Measurements from ENCODE around the gene TMEM150A. TPM values are rescaled to one million over a fixed set of nuclear protein-coding genes. Genes with fewer than 3 reads are reported as not detected.

Gene TMEM150A
- total and polyA plus RNA-seq, 2 of the 13 experiments (the other 11 are each of a cell fraction or from before 2014, with no cell fraction given): 30.1 to 70.4 TPM

DNA sequence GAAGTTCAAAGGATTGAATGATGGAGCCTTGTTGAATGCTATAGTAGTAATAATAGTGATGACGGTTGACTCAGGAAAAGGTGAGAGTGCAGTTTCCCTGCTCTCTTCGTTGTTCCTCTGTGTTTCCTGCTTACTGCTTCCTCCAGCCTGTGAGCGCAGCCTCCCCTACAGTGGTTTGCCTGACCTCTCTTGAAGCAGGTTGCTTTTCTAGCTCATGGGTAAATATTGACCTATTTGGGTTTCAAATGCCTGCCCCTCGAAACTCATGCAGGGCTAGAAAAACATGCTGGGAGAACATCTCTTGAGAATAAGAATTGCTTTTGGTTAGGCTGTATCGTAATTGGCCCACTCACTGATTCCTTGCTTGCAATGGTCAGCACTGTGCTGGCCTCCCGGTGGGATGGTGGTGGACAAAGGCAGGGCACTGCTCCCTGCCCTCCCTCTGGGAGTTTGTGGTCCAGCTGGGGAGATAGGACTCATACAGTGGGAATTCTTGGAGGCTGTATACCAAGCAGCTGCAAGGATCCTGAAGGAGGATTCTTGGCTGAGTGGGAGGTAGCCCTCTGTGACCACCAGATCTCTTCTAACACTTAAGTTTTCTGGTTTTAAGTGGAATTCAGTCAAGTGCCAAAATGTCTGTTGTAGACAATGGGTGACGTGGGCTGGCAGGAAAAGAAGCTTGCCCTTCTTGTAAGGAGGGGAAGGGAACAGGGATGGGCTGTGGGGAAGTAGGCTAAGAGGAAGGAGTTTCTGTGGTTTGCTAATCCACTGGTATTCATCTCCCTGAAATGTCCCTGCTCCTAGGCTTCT lies 12.3 kb downstream of the TMEM150A start (continued):
- TF ChIP-seq ZFP37 (CRISPR knock-in tag; IDR thresholded peaks at IDR 0.05; ENCODE audit: borderline replicate concordance): no peak
- TF ChIP-seq NFYB (CRISPR knock-in tag; IDR thresholded peaks at IDR 0.05): no peak
- peak; percentile 77; the same call in 1 of the 2 replicates for TF ChIP-seq ZNF605 (CRISPR knock-in tag; IDR thresholded peaks at IDR 0.05)
- TF ChIP-seq ZNF781 (CRISPR knock-in tag; IDR thresholded peaks at IDR 0.05; ENCODE audit: borderline replicate concordance, not compliant biosample characterization): no peak
- TF ChIP-seq HNRNPUL1 (IDR thresholded peaks at IDR 0.05; ENCODE audit: low read depth, low read length): no peak
- no peak for TF ChIP-seq ZNF333 (CRISPR knock-in tag; IDR thresholded peaks at IDR 0.05; ENCODE audit: borderline replicate concordance)
- TF ChIP-seq CREBL2 (CRISPR knock-in tag; IDR thresholded peaks at IDR 0.05; ENCODE audit: borderline replicate concordance): no peak
- TF ChIP-seq ZNF33A (CRISPR knock-in tag; IDR thresholded peaks at IDR 0.05; ENCODE audit: borderline replicate concordance): no peak
- no peak for TF ChIP-seq ADNP (CRISPR knock-in tag; IDR thresholded peaks at IDR 0.05)
- 0 out of 2 replicates have a peak, but pooled peaks have one; percentile 10 for TF ChIP-seq ZNF800 (CRISPR knock-in tag; IDR thresholded peaks at IDR 0.05)
- TF ChIP-seq ZNF367 (CRISPR knock-in tag; IDR thresholded peaks at IDR 0.05; ENCODE audit: borderline replicate concordance): no peak
- TF ChIP-seq, protein P1, sequence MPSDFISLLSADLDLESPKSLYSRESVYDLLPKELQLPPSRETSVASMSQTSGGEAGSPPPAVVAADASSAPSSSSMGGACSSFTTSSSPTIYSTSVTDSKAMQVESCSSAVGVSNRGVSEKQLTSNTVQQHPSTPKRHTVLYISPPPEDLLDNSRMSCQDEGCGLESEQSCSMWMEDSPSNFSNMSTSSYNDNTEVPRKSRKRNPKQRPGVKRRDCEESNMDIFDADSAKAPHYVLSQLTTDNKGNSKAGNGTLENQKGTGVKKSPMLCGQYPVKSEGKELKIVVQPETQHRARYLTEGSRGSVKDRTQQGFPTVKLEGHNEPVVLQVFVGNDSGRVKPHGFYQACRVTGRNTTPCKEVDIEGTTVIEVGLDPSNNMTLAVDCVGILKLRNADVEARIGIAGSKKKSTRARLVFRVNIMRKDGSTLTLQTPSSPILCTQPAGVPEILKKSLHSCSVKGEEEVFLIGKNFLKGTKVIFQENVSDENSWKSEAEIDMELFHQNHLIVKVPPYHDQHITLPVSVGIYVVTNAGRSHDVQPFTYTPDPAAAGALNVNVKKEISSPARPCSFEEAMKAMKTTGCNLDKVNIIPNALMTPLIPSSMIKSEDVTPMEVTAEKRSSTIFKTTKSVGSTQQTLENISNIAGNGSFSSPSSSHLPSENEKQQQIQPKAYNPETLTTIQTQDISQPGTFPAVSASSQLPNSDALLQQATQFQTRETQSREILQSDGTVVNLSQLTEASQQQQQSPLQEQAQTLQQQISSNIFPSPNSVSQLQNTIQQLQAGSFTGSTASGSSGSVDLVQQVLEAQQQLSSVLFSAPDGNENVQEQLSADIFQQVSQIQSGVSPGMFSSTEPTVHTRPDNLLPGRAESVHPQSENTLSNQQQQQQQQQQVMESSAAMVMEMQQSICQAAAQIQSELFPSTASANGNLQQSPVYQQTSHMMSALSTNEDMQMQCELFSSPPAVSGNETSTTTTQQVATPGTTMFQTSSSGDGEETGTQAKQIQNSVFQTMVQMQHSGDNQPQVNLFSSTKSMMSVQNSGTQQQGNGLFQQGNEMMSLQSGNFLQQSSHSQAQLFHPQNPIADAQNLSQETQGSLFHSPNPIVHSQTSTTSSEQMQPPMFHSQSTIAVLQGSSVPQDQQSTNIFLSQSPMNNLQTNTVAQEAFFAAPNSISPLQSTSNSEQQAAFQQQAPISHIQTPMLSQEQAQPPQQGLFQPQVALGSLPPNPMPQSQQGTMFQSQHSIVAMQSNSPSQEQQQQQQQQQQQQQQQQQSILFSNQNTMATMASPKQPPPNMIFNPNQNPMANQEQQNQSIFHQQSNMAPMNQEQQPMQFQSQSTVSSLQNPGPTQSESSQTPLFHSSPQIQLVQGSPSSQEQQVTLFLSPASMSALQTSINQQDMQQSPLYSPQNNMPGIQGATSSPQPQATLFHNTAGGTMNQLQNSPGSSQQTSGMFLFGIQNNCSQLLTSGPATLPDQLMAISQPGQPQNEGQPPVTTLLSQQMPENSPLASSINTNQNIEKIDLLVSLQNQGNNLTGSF (CRISPR knock-in tag; IDR thresholded peaks at IDR 0.05): no peak
- TF ChIP-seq PTBP1 (IDR thresholded peaks at IDR 0.05; ENCODE audit: low read depth, low read length, poor library complexity, severe bottlenecking): no peak
- TF ChIP-seq ZNF326 (CRISPR knock-in tag; IDR thresholded peaks at IDR 0.05; ENCODE audit: borderline replicate concordance): no peak
- peak; percentile 71 for TF ChIP-seq THAP11 (CRISPR knock-in tag; IDR thresholded peaks at IDR 0.05)
- TF ChIP-seq ZMYM3 (CRISPR knock-in tag; IDR thresholded peaks at IDR 0.05): peak; percentile 61; the same call in 1 of the 2 replicates
- TF ChIP-seq POGK (CRISPR knock-in tag; conservative IDR thresholded peaks at IDR 0.05): no peak
- peak; percentile 45 for TF ChIP-seq XRCC5 (optimal IDR thresholded peaks at IDR 0.05; ENCODE audit: low read length)
